NCI-H1417 treated with DMSO at 0.1 percent for 48 hours (cell line): ENCODE measurements around the gene DUSP6.
"Not testable (repeated sequence)": the region's sequence is repeated elsewhere in the genome, so short reads cannot be mapped to it uniquely, and the experiment has no call there.

Experiments used
- DNase-seq: peaks from one replicate; lab custom pipeline; 2025; lab: John Stamatoyannopoulos, UW

DUSP6 gene

DNA sequence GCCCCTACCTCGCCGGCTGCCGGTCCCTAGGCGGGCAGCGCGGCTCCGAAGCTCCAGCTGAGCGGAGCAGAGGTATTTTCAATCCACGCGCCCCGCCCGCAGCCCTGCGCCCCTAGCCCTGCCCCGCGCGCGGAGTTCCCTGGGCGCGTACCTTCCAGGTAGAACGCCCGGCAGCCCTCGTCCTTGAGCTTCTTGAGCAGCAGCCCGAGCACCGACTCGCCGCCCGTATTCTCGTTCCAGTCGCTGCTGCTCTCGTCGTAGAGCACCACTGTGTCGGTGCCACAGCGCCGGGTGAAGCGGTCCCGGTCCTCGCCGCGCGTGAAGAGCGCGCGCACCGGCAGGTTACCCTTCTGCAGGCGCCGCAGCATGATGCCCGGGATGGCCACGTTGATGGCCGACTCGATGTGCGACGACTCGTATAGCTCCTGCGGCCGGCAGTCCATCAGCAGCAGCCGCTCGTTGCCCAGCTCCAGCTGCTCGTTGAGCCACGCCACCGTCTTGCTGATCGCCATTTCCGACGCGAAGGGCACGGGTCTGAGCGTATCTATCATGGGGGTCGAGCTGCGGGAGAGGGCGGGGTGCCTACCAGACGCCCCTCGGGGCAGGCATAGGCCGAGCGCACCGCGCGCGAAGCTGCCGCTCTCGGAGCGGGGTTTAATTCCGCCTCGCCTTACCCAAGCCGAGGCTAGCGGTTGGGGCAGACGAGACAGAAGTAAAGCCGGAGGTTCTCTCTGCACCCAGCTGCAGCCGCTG, 636 bp downstream of the DUSP6 start:
- no peak for DNase-seq

DNA sequence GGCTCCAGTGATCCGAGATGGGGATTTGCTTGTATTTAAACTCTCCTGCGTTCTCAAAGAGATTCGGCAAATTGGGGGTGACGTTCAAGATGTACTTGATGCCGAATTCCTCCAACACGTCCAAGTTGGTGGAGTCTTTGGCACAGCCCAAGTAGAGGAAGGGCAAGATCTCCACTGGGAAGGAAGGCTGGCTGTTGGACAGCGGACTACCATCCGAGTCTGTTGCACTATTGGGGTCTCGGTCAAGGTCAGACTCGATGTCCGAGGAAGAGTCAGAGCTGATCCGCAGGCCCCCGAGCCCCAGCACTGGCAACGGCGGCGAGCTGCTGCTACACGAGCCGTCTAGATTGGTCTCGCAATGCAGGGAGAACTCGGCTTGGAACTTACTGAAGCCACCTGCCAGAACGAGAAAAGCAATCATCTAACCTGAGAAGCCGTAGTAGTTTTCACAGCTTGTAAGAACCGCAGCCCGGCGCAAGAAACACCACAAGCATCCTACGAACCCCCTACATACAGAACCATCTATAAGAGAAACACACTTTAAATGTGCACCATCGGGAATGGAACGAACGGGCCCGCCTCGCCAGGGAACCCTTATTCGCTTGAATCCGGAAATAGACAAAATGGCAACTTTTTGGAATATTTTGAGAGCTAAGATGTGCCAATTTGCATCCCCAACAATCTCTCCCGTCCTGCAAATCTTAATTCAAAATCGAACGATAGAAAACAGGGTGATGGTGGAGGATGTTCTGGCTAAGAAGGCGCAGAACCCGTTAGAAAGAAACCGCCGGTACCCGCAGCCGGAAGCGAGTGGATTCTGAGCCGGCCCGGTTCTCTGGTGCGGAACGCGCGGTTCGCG, 1.4 kb downstream of the DUSP6 start:
- DNase-seq: no peak

GRCh38 chr12:89350260-89350629, 2.1 kb downstream of the DUSP6 start:
- DNase-seq: no peak

GRCh38 chr12:89349814-89350213, 2.5 kb downstream of the DUSP6 start:
- DNase-seq: no peak

GRCh38 chr12:89348894-89349699, 3.2 kb downstream of the DUSP6 start:
- DNase-seq: no peak

GRCh38 chr12:89347325-89347829, 4.9 kb downstream of the DUSP6 start:
- DNase-seq: no peak

GRCh38 chr12:89346741-89347324, 5.5 kb downstream of the DUSP6 start:
- DNase-seq: peak; percentile 74

DNA sequence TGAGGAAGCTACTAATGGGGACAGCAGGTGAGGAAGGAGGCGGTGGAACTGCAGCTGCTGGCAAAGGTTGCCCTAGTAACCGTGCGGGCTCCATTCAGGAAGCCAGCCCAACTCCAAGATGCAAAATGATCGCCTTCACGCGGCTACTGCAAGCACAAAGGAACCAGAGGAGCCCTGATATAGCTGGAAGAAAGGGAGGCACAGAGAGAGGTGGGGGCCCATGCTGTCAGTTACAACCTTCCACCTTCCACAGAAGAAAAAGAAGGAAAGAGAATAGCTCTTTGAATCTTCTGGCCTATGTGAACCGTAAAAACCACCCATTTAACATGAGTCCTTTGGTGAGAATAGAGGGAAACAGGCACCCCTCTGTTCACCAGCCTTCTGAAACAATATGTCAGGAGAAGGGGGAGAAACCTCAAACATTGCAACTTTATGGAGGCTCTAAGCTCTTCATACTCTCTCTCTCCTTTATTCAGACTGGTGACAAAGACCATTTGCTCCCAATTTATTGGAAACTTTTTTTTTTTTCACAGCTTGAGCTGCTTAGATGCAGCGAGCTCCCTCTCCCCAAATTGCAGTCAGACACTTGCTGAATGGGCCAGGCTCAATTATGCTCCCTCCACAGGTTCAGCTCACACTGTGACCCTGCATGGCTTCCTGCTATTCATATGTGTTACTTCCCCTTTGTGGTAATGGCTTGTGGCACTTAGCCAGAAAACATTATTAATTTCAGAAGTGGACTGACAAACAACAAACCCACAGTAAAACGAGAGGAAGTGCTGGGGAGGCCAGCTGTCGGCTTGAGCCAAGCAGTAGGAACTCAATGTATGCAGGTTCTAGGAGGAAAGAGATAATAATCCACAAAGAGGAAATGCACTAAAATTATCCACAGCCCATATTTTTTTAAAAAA, 6.2 kb downstream of the DUSP6 start:
- DNase-seq: peak; percentile 97

- DNase-seq: no peak
Observed at GRCh38 chr12:89345376-89345775, 6.9 kb downstream of the DUSP6 start.

DNA sequence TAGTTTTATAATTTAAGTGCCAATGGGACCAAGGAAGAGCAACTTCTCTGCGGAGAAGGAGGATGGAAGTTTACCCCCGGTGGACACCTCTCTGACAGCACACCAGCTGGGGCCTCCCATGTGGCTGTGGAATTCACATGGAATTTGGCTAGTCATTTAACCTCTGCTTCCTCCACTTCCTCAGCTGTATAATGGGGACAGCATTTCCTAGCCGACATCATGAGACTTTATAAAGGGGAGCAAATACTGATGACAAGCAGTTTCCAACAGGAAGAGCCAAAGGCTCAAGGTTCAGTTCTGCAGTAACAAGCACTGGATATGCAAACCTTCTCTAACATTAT, 7.5 kb downstream of the DUSP6 start:
- no peak for DNase-seq

DNA sequence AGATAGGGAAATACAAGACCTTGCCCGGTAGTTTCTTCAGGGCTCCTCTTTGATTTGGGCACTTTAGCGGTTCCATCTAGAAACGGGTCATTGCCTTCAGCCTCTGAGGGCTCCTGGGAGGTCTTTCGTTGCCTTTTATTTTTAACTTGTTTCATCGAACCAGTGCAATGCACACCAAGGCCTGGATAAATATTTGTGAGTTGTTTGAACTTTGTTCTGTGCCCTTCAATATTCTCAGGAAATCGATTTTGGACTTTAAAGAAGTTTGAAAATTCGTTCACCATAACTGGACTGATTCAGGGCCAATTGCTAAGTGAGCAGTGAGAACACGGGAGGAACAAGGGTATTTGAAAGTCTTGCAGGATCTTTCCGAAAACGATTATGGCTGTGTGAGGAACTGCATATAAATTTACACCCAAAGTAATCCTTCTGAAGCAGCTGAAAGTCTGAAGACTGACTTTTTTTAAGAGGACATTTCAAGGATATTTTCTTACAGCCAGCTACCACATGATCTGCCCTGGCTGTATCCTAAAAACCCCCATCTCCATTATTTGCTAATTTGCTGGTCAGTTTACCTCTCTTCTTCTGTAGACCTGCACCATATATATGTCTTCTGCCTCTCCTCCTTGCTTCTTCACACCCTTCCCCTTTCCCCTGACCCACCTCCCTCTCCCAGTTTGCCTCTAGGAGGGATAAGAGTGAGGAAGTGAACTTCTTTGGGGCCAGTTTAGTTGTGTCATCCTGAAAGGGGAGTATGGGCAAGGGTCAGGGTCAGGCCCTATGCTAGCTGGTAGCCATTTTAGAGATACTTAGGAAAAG, 8.0 kb downstream of the DUSP6 start:
- DNase-seq: no peak

GRCh38 chr12:89343127-89343526, 9.2 kb downstream of the DUSP6 start:
- DNase-seq: no peak

DNA sequence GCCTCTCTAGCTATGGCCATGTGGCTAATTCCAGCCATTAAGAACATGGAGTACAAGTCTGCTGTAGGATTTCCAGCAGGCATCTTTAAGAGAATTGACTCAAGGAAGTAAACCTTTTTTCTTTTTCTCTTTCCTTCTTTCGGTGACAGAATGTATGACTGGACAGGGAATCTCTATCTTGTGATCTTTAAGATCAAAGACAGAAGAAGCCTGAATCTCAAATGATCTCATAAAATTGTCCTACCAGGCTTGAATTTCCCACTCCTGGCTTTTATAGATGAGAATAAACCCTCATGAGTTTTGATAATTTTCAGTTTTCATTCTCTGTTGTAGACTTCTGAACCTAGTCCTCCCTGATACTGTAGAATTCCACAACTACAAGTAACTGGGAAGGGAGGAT, 11.4 kb downstream of the DUSP6 start:
- no peak for DNase-seq

GRCh38 chr12:89339526-89339925, 12.8 kb downstream of the DUSP6 start:
- no peak for DNase-seq

DNA sequence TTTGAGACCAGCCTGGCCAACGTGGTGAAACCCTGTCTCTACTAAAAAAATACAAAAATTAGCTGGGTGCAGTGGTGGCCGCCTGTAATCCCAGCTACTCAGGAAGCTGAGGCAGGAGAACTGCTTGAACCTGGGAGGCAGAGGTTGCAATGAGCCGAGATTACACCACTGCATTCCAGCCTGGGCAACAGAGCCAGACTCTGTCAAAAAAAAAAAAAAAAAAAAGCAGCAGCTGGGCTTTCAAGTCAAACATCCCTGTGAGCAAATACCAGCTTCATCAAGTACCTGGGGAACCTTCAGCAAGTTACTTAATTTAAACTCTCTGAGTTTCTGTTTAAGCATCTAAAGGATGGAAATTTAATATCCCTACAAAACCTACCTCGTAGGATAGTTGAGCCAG, 15.2 kb downstream of the DUSP6 start:
- not testable (repeated sequence) for DNase-seq

DNA sequence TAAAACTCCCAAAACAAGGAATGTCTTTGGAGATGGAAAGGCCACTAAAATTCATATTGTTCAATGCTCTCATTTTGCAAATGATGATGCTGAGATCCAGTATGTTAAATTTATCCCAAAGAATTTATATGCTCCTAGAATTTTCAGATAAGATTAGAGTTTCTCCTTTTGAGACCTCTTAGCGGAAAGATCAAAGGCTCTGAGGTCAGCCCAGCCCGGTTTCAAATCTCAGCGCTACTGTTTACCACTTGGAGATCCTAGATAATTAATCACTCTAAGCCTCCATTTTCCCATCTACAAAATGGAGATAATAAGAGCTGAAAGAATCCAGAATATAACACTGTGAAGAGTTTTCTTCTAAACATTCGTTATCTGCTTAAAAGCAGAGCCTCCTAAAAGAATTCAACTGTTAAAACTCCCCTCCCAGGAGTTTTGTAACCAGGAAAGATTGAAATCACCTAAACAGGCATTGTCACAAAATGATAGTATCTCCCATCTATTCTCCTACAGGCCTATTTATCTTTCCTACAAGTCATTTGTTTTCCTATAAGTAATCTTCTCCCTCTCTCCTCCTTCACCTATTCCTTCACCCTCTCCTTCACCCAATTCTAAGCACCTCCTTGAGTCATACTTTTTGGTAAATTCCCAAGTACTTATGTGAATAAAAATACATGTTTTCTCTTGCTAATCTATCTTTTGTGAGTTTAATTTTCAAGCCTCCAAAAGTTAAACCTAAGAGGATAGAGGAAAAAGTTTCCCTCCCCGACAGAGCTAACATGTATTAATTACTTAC, 16.7 kb downstream of the DUSP6 start:
- no peak for DNase-seq

DNA sequence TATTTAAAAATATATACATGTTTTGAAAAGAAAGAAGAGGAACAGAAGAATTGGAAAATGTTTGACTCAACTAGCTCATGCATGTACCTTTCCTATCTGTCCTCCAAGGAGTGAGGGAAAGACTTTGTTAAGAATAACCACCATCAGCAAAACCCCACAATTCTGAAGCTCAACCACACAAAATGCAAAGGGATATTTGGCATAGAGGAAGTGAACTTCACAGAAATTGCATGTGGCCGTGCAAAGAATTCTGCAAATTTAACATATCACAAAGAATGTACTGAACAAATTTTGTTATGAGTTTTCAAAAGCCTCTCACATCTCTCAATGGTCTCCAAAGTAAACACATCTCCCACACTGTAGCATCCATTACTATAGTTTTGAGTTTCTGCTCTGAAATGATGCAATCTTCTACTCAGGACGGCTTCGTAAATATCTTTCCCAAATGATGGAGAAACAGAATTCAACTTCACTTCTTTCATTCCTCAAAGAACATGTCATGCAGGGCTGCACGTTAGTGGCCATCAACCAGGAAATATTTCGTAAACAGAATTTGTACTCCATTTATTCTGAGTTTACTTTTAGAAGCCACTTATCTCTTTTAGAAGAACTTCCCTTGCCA, 17.6 kb downstream of the DUSP6 start:
- DNase-seq: no peak

- no peak for DNase-seq
Observed at GRCh38 chr12:89333564-89334252, 18.6 kb downstream of the DUSP6 start.
